GM18861 (cell line): ENCODE data around the gene ITPKA.

Source experiments
- ATAC-seq: cut with Tn5 transposase; IDR thresholded peaks from one replicate; pipeline ENCODE4 v1.9.1; 2021; ENCODE audit not compliant: unreplicated experiment

The ITPKA gene

DNA sequence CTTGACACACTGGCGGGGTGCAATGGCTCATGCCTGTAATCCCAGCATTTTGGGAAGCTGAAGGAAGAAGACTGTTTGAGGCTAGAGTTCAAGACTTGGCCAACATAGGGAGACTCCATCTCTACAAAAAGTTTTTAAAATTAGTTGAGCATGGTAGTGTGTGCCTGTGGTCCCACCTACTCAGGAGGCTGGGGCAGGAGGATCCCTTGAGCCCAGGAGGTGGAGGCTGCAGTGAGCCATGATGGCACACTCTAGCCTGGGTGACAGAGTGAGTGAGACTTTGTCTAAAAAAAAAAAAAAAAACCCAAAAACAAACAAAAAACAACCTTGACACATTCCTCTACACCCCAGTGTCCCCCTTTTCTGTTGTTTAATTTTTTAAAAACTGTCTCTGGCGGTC, 4.0 kb upstream of the ITPKA start:
- ATAC-seq = no peak

DNA sequence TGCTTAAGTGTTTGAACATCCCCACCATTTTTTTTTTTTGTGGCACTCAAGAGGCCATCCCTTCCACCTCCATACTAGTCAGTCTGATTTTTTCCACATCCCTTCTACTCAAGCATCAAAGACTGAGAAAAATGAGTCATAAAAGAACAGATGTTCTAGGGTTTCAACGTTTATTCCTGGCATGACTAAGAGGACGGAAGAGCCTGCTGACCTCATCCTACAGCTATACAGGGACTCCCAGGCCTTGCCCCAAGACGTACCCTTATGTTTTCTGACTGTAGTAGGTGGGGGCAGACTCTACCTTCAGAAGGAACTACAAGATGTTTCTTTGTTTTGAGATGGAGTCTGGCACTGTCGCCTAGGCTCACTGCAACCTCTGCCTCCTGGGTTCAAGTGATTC, 3.3 kb upstream of the ITPKA start:
- no peak for ATAC-seq

DNA sequence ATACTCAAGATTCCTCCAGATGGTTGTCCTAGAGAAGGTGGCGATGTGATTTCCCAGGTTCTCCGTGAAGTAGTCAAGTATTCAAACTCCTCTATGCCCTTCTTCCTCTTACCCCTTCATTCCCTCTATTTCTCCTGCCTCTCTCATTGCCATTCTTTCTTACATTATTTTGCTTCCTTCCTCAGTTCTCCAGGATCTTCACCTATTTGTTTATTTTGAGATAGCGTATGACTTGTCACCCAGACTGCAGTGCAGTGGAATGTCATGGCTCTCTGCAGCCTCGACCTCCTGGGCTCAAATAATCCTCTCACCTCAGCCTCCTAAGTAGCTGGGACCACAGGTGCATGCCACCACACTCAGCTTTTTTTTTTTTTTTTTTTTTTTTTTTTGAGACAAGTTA, 1.8 kb upstream of the ITPKA start:
- no peak for ATAC-seq

DNA sequence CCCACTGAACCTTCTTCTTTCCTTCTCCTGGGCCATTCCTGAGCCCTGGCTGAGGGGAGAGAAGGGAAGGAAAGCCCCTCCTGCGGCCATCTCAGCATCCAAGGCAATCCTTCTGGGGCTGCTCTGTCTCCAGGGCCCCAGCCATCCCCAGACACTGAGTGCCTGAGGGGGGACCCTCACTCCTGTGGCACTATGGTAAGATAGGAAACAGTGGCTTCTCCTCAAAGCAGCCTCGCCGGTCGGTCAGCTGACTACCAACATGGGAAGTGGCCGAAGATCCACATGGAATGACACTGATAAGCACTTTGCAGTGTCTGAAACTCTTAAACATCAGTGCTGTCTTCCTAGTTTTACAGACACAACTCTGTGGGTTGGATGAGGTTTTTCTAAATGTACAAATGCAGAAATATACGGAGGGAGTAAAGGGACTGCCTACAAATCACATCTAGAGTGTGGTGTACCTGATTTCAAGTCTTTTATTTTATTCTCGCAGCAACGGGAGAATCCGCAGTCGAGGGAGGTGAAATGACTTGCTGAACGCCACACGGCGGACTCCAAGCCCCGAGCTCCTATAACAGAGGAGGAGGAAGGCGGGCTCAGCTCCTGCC, 973 bp upstream of the ITPKA start:
- ATAC-seq = no peak

DNA sequence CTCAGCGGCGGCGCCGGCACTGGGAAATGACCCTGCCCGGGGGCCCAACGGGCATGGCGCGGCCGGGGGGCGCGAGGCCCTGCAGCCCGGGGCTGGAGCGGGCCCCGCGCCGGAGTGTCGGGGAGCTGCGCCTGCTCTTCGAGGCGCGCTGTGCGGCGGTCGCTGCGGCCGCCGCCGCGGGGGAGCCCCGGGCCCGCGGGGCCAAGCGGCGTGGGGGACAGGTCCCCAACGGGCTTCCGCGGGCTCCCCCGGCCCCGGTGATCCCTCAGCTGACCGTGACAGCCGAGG, 172 bp downstream of the ITPKA start:
- peak; percentile 11 for ATAC-seq

DNA sequence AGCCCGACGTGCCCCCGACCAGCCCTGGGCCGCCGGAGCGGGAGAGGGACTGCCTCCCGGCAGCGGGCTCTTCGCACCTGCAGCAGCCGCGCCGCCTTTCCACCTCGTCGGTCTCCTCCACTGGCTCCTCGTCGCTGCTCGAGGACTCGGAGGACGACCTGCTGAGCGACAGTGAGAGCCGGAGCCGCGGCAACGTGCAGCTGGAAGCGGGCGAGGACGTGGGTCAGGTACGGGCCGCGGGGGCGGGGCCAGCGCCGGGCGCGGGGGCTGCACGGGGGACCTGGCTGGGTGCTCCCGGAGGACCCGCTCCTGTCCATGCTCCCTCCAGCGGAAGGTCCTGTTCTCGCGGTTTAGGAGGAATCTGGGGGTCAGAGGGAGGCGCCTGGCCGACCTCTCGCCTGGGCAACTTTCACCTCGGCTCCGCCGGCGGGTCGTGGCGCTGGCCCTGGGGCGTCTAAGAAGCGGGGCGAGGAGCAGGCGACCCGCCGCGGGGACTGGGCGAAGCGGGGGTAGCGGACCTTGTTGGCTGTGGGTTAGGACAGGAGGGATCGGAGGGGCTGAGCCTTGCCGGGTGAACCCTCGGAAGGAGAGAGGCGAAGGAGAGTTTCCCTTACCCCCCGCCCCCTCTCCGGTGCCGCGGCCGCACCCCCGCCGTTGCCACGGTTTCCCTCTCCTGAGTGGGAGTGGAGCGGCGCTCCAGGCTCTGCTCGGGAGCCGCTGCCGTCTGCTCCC, 682 bp downstream of the ITPKA start:
- peak; percentile 8 for ATAC-seq

DNA sequence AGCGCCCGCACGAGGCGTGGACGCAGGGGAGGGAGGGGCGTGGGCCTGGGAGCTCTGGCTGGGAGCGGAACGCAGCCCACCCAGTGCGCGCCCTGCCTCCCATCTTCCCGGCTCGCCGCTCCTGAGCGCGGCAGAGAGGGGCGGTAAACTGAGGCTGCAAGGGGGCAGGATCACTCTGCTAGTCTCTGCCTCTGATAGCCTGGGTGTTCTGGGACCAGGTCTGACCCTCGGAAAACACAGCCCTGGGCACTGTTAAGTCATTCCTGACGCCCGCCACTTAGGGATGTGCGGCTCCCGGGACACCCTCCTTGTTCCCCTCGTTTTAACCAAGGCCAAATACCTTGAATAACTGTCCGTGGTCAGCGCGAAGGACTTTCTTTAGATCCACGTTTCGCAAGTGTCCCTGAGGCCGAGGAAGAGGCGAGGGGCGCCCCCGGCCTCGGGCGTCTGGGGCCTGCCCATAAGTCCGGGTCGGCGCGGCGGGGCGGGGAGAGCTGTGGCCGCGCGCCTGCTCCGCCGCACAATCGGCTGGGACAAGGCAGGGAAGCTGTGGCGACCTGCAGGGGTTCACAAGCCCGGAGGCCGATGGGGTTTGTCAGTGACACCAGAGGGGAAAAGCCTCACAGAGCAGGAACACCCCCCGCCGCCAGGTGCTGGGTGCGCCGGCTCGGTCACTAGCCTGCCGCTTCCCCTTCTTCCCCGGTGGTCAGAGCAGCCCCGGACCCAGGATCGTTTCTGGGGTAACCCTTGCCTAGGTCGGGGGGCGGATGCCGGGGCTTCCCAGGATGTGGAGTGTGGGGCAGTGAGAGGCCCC, 1.5 kb downstream of the ITPKA start:
- no peak for ATAC-seq

DNA sequence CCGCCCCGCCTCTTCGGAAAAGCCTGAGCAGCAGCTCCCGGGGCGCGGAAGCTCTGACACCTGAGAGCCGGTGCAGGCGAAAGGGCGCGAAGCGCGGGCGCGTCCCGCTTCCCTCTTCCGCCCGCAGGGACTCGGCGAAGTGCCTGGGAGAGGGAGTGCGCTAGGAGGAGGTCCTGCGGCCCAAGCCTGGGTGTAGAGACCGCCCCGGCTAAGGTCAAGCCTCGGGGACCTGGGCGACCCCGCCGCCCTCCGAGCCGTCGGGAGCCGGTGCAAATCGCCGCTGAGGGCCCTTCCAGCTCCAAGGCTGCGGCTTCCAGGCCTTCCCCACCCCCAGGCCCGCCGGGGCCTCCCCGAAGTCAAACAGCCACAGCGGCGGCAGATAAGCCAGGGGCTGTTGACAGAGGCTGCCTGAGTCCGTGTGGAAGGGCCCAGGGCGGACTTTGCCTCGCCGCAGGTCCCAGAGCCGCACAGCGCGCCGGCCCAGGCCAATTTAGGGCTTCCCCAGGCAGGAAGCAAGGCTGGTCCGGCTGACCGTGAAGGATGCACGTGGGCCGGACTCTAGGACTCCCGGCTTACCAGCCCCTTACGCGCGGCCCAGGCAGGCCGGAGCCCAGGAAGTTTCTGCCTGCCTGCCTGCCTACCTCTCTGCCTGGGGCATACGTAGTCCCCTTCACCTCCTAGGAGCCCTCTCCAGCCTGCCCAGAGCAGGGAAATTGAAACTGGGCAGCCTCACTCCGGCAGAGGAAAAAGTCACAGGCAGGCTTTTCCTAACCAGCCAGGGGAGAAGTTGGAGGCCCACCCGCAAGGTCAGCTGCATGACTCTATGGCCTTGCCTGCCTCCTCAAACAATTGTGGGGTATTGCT, 2.3 kb downstream of the ITPKA start:
- no peak for ATAC-seq

DNA sequence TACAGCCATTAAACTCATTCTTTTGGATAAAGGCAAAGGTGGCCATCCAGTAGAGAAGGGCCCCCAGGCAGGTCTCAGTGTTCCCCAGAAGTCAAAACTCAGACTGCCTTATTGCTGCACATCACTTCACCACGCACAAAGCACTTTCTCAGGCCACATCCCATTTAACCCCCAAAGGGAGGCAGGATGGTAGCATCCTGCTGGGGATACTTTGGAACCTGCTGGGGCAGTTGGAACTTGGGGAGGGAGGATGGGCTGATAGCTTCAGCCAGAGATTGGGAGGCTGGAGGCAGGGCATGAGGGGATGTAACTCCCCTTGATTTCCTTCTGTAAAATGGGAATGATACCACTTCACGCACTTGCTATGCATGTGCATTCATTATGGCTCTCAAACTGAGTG, 5.0 kb downstream of the ITPKA start:
- no peak for ATAC-seq

DNA sequence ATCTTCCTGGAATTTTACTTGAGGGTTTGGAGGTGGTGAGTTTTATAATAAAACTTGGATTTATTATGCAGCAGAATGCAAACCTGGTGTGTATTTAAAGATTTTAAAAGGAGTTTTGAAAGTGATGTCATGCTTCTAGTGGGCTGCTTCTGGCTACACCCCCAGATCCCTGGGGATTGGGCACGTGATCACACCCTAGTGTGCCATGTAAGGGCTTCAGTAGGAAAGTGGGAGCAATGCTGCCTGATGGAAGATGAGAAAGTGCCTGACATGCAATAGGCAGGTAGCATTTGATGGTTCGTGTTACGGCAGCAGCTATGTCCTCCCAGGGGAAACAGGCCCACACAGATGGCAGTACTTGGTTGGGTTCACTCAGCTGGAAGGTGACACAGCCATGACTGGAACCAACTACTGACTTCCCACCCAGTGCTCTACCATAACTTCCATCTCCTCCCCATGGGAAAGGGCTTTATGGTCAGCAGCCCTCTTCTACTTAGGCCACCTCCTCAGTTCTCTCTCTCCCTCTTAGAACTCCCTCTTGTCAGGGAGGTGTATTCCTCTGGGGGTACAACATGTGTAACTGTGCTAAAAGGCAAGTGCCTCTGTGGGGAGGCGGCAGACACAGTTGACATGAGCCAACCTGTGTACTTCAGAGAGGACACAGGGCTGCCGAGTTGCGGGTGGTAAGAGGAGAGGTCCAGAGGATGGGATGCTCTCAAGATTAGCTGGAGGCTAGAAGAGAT, 5.6 kb downstream of the ITPKA start:
- ATAC-seq = no peak

DNA sequence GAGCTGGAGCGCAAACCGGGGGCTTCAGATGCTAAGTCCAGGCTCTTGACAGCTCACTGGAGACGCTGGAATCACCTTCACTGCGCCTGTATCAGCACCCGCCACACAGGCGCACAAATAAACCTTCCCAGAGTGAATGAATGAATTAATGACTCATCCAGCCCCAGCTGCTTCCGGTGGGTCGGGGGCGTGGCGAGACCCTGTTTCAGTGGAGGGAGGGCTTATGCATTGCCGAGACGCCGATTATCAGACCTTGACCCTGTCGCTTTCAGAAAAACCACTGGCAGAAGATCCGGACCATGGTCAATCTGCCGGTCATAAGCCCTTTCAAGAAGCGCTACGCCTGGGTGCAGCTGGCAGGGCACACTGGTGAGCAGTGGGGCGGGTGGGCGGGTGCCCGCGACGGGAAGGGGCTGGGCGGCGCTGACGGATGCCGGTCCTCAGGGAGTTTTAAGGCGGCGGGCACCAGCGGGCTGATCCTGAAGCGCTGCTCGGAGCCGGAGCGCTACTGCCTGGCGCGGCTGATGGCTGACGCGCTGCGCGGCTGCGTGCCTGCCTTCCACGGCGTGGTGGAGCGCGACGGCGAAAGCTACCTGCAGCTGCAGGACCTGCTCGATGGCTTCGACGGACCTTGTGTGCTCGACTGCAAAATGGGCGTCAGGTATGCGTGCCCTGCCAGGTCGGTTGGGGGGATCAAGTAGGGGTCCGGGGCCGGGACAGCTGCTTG, 7.7 kb downstream of the ITPKA start:
- ATAC-seq = no peak

DNA sequence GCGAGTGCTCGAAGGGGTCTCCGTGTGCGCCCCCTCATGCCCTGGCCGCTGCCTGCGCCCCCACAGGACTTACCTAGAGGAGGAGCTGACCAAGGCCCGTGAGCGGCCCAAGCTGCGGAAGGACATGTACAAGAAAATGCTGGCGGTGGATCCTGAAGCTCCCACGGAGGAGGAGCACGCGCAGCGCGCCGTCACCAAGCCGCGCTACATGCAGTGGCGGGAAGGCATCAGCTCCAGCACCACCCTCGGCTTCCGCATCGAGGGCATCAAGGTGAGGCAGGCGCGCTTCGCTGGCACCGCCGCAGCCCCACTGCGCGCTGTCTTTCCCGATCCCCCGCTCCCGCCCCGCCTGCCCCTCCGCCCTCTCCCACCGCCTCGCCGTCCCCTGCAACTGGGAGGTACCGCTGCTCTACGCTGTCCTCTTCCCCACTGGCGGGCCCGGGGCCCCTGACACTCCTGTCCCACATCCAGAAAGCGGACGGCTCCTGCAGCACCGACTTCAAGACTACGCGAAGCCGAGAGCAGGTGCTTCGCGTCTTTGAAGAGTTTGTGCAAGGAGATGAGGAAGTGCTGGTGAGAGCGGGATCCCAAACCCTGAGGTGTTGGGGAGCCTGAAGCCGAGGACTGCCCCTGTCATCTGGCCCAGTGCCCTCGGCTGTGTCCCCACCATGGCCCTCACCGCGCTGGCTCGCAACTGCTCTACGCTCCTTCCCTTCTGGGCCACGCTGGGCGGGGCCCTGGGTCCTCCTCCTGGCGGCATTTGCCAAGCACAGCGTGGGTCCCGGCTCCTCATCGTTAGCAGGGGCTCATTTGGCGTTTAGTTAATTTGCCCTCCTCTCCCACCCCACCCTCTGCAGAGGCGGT, 8.5 kb downstream of the ITPKA start:
- ATAC-seq = no peak

DNA sequence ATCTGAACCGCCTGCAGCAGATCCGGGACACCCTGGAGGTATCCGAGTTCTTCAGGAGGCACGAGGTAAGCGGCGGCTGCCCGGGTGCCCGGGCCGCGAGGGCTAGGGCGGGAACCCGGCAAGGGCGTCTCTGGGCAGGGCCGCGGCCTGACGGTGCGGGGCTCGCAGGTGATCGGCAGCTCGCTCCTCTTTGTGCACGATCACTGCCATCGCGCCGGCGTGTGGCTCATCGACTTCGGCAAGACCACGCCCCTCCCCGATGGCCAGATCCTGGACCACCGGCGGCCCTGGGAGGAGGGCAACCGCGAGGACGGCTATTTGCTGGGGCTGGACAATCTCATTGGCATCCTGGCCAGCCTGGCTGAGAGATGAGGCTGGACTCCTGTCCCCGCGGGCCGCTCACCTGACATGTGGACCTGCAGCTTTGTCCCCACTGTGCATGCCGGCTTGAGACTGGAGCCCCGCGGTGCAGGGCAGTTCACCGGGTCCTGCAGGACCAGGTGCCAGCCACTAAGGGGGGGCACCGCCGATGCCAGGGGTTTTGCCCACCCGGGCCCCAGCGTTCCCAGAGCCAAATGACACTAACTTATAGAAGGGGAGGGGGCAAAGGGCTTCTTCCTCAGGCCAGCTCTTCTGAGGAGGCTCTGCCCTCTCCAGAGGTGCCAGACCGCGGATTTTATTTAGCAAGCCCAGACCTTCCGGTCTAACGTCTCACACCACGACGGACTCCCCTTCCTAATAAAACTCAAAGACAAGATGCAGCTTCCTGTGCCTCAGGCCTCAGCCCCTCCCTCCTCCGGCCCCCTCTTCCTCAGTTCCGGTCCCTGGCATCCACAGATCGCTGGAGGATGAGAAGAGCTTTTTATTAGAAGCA, 9.4 kb downstream of the ITPKA start:
- no peak for ATAC-seq

DNA sequence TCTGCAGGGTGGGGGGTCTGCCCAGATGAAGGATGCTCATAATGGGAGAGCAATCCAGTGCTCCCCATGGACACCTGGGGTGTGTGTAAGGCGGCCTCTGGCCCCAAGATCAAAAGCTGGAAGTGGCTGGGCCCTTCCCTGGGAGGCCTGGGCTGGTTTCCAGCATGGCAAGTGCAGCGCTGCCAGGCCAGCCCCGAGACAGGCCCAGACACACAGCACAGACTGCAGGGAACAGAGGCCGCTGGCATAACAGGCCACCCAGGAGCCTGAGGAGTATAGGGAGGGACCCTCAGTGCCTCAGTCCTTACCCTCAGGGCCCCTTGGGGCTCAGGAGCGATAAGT, 10.0 kb downstream of the ITPKA start:
- no peak for ATAC-seq

DNA sequence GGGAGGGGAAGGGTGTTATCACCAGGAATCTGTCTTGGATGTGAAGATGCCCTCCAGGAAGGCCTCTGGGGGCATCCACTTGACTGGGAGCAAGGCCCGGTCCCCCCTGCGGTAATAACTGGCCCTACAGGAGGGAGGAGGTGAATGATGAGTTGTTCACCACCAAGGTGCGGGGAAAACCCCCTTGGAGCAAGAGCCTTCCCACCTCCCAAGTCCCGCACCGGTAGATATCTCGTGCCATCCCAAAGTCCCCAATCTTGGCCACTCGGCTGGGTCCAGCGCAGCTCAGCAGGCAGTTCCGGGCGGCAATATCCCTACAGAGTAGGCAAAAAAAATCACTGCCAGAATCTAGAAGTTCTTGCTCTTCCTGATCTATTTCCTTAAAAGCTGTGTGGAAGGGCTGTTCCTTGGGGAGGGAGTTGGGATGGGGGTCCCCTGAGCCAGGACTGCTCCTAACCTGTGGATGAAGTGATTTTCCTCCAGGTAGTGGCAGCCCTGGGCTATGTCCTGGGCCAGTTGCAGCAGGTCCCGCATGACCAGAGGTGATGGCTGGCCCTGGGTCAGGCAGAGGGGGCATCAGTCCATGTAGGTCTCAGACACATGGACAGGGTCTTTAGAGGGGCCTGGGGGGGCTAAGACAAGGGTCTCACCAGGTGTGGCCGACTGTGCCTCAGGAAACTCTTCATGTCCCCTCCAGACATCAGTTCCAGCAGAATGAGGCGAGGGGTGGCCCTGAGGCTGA, 11.2 kb downstream of the ITPKA start:
- ATAC-seq = no peak

DNA sequence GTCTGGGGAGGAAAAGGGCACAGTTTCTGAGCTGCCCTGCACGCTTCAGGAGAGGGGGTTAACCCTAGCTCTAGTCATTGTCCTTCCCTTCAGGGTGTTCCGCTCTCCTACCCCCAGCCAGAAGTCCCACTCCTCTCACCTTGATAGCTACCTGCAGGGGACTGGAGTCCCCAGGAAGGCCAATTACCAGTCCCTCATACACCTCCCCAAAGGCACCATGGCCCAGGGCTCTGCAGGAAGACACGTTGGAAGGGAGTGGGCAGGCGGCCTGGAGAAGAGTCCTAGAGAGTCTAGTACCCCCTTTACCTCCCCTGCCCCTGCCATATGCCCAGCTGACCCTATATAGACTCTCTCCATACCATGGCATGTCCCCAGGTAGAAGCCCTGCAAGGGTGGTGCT, 12.1 kb downstream of the ITPKA start:
- no peak for ATAC-seq

DNA sequence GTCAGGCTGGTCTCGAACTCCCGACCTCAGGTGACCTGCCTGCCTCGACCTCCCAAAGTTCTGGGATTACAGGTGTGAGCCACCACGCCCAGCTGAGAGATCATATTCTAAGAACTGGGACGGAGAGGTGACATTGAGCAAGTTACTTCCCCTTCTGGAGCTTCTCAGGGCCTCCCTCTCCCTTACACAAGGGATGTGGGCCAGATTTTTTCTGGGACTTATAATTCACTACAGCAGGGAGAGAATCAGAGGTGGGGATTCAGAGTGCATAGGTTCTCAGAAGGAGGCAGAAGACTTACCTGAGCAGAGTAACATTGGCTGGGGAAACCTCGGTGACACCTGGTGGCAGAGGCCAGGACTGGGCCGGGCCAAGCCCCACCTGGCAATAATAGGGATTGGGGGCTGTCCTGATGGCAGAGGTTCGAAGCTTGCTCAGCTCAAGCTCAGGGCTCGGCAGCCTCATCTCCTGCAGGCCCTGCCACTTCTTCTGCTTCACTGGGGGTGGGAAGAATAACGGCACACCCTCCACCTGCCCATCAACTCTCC, 13.2 kb downstream of the ITPKA start:
- ATAC-seq = no peak
